GM18511 (cell line): Measurements from ENCODE around the gene ASB6.

ENCODE experiments used
- ATAC-seq: cut with Tn5 transposase; IDR thresholded peaks from one replicate; pipeline ENCODE4 v1.9.1; 2021; ENCODE audit warnings: mild to moderate bottlenecking, moderate library complexity; ENCODE audit not compliant: unreplicated experiment

Gene ASB6

GRCh38 chr9:129627556-129628440, 14.2 kb downstream of the ASB6 start:
- no peak for ATAC-seq

DNA sequence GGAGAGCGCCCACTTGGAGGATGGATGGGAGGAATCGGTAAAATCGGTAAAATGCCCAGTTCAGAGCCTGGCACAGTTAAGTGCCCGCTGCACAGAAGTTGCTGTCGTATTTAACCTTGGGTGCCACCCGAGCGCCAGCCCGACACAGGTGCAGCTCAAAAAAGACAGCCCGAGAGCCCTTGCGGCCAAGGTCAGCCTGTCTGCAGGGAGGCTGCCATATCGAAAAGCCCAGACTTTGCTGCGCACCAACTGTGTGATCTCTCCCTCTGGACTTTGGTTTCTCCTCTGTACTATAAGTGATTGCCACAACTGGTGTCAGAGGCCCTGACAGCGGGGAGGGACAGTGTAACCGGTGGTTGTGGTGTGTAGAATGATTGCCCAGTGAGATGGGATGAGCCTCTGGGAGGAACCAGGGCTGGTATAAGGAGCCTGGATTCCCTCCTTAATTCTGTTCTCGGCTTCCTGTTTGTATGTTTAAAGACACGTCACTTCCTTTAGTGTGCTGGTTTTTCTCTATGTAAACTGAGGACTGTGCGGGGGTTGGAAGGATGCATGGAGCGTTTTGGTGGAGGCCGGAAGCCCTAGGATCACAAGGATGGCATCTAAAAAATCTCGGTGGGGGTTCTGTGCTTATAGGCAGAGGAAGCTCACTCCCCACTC, 15.2 kb downstream of the ASB6 start:
- peak; percentile 34 for ATAC-seq

- ATAC-seq = peak; percentile 76
Measured at GRCh38 chr9:129626079-129626624, 15.8 kb downstream of the ASB6 start, which contains the start of gene NTMT1. Gene NTMT1, plus strand, starts transcription at chr9:129626163. Its CDS starts 6,541 bp downstream, at chr9:129632704.

- ATAC-seq = no peak
Measured at GRCh38 chr9:129624947-129625346, 17.0 kb downstream of the ASB6 start.

GRCh38 chr9:129624168-129624759, 17.7 kb downstream of the ASB6 start:
- no peak for ATAC-seq

DNA sequence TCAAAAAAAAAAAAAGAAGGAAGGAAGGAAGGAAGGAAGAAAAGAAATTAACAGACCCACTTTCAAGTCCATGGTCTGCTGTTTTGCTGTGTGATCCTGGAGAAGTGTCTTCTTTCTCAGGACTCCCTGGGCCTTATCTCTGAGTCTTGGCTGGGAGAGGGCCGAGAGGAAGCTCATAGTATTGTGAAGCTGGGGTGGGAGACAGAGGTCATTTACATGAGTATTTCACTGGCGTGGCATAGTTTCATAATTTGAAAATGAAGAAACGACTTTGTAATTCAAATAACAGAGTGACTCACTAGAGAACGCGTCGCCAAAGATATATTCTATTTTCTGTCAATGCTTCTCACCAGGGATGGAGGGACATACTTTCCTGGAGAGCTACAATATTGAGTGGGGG, 18.6 kb downstream of the ASB6 start:
- ATAC-seq = no peak

GRCh38 chr9:129620669-129621295, 21.2 kb downstream of the ASB6 start, which contains the start of gene C9orf50:
Gene C9orf50, minus strand, starts transcription at chr9:129621101. Its CDS starts 527 bp downstream, at chr9:129620574.
- no peak for ATAC-seq

- no peak for ATAC-seq
Measured at GRCh38 chr9:129619787-129620668, 21.9 kb downstream of the ASB6 start.

GRCh38 chr9:129617167-129617566, 24.8 kb downstream of the ASB6 start:
- ATAC-seq = no peak

DNA sequence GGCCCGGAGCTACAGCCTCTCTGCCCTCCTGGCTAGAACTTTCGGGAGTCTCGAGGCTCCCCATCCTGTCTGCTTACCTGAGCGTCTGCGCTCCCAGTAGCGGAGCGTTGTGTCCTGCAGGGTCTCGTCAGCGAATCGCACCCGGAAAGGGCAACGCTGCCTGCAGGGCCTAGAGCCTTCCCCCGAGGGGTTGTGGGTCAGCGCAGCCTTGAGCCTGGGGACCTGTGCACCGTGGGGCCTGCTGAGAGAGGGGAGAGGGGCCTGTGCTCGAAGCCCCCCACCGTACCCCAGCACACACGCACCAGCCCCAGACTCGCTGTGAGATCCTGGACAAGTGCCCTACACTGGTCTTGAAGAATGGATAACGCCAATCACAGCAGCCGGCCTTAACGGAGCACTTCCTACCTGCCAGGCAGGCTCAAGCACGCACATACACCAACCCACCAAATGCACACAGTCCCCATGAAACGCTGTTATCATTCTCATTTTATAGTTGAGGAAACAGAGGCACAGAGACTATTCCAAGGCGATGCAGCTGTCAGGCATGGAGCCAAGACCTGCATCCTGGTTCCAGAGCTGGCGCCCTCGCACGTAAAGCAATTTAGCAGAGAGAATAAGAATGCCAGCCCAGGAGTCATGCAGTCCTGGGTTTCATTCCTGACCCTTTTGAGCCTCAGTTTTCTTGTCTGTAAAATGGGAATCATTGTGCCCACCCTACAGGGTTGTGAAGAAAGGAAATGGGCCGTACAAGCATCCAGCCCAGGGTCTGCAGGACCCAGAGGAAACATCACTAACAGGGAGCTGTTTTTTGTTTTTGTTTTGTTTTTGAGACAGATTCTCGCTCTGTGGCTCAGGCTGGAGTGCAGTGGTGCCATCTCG, 26.3 kb downstream of the ASB6 start:
- ATAC-seq = no peak

GRCh38 chr9:129614932-129615331, 27.0 kb downstream of the ASB6 start:
- ATAC-seq = no peak

GRCh38 chr9:129613520-129614175, 28.3 kb downstream of the ASB6 start:
- ATAC-seq = no peak

GRCh38 chr9:129612815-129613519, 29.0 kb downstream of the ASB6 start:
- ATAC-seq = no peak

GRCh38 chr9:129612123-129612522, 29.8 kb downstream of the ASB6 start:
- no peak for ATAC-seq

- ATAC-seq = no peak
Measured at GRCh38 chr9:129611307-129611800, 30.6 kb downstream of the ASB6 start.

DNA sequence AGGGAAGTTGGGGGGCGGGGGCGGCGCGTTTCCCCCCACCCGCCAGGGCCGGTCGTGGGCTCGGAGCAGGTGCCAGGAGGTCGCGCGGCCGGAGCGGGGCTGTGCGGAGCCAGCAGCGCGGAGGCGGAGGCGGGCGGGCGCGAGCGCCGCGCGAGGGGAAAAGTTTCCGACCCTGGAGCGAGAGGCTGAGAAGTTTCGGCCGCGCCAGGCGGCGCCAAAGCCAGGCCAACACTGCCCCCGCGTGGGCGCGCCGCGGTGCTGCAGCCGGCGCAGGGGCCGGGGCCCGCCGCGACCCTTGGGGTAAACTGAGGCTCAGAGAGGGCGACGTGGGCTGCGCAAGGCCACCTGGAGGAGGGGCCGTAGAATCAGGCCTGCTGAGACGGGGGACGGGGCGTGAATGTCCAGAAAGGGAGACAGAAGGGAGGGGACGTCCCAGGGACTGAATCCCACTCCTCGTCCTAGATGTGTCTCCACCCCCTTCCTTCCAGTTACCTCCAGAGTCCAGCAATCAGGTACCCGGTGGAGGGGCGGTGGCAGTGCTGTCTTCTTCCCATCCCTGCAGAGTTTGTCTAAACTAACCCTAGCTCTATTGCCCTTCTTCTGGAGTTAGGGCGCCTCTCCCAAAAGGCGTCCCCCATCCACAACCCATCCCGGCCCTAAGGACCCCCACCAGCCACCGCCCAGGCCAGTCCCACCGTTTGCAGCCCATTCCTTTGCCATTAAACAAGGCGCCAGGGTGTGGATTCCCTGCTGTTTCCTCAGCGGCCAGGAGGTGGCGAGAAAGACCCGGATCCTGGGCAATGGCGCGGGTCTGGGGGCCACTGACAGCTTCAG, 31.3 kb downstream of the ASB6 start:
- ATAC-seq = peak; percentile 65

GRCh38 chr9:129610213-129610472, 31.8 kb downstream of the ASB6 start:
- ATAC-seq = no peak
